K562 (cell line): Measurements from ENCODE around the gene PSMB7.

ENCODE experiments used
- CHD2 ChIP-seq: IDR thresholded peaks from 2 replicates; pipeline ENCODE4 v1.6.1; 2011; ENCODE audit warnings: low read depth, low read length
- KDM5B ChIP-seq: fragments of 200-600 bp; sonication (generic); IDR thresholded peaks from 2 replicates; pipeline ENCODE4 v1.6.1; 2012; ENCODE audit warnings: low read depth, mild to moderate bottlenecking, moderate library complexity, low read length, control low read depth, inconsistent platforms; ENCODE audit not compliant: insufficient replicate concordance
- MTA3 ChIP-seq: fragments of 450-650 bp; formaldehyde crosslinking; IDR thresholded peaks from 2 replicates; pipeline ENCODE4 v1.6.1; 2017; ENCODE audit warnings: mild to moderate bottlenecking, borderline replicate concordance
- RAD21 ChIP-seq, 2 experiments: fragments of 250-450 bp in 1 of 2; fragments of 450-650 bp in 1 of 2; sonication (Bioruptor Pico) in 1 of 2; formaldehyde crosslinking in 1 of 2; IDR thresholded peaks in 1 of 2; conservative IDR thresholded peaks in 1 of 2; 2 replicates each; pipeline versions ENCODE4 v1.4.0 to v1.8.0; 2020 to 2022; ENCODE audit warnings: mild to moderate bottlenecking in 2 of 2, moderate library complexity in 1 of 2
- SP1 ChIP-seq: sonication (generic); formaldehyde crosslinking; IDR thresholded peaks from 2 replicates; pipeline ENCODE4 v1.8.1; 2022; ENCODE audit warnings: mild to moderate bottlenecking, missing genetic modification reagents
- SRSF7 ChIP-seq: fragments of 200-400 bp; formaldehyde crosslinking; optimal IDR thresholded peaks from 2 replicates; pipeline ENCODE3; 2017; ENCODE audit warnings: mild to moderate bottlenecking, low read depth, low read length

- no peak for TF ChIP-seq KDM5B
- TF ChIP-seq SRSF7 = no peak
- no peak for TF ChIP-seq CHD2
- no peak for TF ChIP-seq SP1 (CRISPR knock-in tag)
- TF ChIP-seq RAD21 (CRISPR knock-in tag; conservative IDR thresholded peaks at IDR 0.05 in 1 of 2, IDR thresholded peaks at IDR 0.05 in 1 of 2) = no peak
- TF ChIP-seq MTA3 = no peak
These were observed 29.0 kb downstream of the PSMB7 start for GRCh38 chr9:124386201-124386600.
